Measurements from ENCODE around the gene ZNF48.
A peak's percentile ranks its signal among the peaks of the same experiment; 100 is the strongest.

ZNF48 gene

GRCh38 chr16:30444231-30445148 is 49.3 kb downstream of the ZNF48 start:
- no peak for DNase-seq

- no peak for DNase-seq
Measured at GRCh38 chr16:30445149-30445407, 49.9 kb downstream of the ZNF48 start.

GRCh38 chr16:30445408-30446202 is 50.4 kb downstream of the ZNF48 start, which contains the start of gene SEPHS2:
Gene SEPHS2, minus strand, starts transcription at chr16:30445874. Its CDS starts 147 bp downstream, at chr16:30445727.
- peak; percentile 99 for DNase-seq

GRCh38 chr16:30446203-30446595 is 51.0 kb downstream of the ZNF48 start:
- DNase-seq: no peak

- no peak for DNase-seq
Measured at GRCh38 chr16:30447512-30448226, 52.4 kb downstream of the ZNF48 start.

GRCh38 chr16:30449116-30449435 is 53.9 kb downstream of the ZNF48 start:
- DNase-seq: no peak

Measured in suppressor macrophage treated with lipopolysaccharide for 4 hours (primary cell).